GM18858 (cell line): Measurements from ENCODE around the gene KREMEN2.

Experiments used
- ATAC-seq: cut with Tn5 transposase; IDR thresholded peaks from one replicate; pipeline ENCODE4 v1.9.1; 2021; ENCODE audit not compliant: unreplicated experiment

The KREMEN2 gene

DNA sequence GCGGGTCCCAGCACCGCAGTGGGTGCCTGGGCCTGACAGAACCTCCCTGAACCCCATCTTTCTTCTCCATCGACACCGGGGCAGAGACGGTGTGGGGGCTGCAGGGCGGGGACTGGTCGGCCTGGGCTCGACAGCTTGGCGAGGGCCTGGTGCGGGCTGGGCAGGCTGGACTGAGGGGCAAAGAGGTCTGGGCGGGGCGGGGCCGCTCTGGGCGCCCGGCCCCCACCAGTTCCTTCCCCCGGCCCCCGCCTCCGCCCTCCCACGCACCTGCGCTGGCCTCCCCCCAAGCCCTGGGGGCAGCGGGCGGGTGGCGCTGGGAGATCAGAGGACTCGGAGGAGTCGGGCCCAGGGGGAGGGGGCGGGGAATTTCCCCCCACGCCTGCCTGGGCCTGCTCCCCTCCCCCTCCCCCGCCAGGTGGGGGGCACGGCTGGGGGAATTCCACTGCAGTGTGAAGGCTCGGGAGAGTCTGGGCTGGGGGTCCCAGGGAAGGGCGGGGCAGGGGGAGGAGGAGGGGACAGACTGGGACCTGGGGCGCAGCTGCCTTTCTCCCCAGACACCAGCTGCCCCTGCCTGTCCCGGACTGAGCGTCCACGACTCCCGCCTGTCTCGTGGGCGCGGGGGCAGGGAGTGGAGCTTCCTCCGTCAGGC is 877 bp upstream of the KREMEN2 start:
- ATAC-seq: no peak

DNA sequence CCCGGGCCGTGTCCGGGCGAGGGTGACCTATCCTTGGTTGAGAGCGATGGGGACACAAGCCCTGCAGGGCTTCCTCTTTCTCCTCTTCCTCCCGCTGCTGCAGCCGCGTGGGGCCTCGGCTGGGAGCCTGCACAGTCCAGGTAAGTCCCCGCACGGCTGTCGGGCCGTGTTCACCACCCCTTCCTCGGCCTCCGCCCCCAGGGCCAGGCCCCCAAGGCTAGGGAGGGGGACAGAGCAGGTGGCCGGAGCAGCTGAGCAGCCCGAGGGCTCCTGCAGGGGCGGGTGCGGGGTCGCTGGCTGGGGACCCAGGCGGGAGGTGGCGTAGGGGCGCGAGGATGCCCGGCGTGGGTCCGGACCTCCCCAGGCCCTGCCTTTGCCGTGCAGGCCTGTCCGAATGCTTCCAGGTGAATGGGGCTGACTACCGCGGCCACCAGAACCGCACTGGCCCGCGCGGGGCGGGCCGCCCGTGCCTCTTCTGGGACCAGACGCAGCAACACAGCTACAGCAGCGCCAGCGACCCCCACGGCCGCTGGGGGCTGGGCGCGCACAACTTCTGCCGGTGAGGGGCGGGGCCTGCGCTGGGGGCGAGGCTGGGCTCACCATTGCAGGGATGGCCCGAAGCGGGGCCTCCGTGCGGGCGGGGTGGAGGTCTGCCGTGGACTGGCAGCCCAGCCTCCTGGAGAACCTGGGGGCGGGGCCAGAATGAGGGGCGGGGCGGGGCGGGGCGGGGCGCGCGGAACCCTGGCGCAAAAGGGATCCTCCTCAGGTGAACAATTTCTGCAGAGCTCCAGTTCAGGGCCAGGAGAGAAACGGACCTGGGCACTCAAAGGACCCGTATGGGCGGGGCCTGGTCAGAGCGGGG is 631 bp downstream of the KREMEN2 start:
- ATAC-seq: no peak

DNA sequence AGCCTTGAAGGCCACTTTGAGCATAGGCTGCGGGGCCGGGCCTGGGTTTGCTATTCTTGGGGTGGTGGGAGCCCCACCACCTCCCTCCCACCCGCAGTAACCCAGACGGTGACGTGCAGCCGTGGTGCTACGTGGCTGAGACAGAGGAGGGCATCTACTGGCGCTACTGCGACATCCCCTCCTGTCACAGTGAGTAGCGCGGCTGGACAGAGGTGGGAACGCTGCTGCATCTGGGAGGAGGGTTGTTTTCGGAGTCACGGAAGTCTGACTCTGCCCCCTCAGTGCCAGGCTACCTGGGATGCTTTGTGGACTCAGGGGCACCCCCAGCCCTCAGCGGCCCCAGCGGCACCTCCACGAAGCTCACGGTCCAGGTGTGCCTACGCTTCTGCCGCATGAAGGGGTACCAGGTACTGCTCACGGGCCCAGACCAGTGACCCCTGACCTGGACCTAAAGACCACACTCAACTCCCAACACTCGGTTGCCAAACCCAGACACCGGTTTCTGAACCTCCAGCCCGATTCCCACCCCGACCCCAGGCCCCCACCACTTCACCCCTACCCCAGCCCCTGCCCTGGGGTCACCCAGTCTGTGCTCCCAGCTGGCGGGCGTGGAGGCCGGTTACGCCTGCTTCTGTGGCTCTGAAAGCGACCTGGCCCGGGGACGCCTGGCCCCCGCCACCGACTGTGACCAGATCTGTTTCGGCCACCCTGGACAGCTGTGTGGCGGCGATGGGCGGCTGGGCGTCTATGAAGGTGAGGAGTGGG is 2.1 kb downstream of the KREMEN2 start:
- no peak for ATAC-seq

DNA sequence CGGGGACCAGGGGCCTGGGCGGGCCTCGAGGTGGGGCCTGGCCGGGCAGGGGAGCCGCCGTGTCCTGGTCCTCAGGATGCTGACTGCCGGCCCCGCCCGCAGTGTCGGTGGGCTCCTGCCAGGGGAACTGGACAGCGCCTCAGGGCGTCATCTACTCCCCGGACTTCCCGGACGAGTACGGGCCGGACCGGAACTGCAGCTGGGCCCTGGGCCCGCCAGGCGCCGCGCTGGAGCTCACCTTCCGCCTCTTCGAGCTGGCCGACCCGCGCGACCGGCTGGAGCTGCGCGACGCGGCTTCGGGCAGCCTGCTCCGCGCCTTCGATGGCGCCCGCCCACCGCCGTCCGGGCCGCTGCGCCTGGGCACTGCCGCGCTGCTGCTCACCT is 2.7 kb downstream of the KREMEN2 start:
- ATAC-seq: no peak

DNA sequence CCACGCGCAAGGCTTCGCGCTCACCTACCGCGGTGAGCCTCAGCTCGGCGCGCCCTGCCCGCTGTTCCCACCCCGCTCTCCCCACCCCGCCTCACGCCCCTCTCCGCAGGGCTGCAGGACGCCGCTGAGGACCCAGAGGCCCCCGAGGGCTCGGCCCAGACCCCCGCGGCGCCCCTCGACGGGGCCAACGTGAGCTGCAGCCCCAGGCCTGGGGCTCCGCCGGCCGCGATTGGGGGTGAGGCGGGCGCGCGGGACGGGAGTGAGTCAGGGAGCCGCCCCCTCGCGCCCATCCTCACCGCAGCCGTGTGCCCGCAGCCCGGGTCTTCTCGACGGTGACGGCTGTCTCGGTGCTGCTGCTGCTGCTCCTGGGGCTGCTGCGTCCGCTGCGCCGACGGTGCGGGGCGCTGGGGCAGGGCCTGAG is 3.1 kb downstream of the KREMEN2 start:
- no peak for ATAC-seq

DNA sequence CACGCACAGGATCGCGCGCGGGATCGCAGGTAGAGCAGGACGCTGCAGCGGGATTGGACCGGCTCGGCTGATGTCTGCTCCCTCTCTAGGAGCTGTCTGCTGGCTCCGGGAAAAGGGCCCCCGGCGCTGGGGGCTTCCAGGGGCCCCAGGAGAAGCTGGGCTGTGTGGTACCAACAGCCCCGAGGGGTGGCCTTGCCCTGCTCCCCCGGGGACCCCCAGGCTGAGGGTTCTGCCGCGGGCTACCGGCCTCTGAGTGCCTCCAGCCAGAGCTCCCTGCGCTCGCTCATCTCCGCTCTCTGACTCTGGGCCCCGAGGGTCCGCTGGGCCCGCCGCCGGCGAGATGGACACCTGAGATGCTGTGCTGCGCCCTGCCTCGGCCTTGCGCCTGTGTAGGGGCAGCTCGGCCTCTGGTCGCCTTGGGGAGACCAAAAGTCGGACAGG is 3.7 kb downstream of the KREMEN2 start:
- ATAC-seq: no peak

DNA sequence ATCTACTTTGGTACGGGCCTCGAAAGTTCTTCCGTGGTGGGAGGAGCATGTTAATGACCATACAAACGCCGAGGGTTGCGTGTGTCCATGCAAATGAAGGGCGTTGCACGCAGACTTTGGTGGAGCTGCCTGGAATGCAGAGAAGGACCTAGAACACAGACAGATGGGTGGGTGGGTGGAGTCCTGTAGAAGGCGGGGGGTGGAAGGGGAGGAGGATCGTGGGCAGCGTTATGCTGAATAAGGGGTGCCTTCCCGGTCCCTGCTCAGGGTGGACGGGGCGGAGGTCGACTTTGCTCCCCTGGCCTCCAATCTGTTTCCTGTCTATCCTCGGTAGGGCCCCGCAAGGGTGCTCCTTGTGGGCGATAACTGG is 4.3 kb downstream of the KREMEN2 start:
- no peak for ATAC-seq

DNA sequence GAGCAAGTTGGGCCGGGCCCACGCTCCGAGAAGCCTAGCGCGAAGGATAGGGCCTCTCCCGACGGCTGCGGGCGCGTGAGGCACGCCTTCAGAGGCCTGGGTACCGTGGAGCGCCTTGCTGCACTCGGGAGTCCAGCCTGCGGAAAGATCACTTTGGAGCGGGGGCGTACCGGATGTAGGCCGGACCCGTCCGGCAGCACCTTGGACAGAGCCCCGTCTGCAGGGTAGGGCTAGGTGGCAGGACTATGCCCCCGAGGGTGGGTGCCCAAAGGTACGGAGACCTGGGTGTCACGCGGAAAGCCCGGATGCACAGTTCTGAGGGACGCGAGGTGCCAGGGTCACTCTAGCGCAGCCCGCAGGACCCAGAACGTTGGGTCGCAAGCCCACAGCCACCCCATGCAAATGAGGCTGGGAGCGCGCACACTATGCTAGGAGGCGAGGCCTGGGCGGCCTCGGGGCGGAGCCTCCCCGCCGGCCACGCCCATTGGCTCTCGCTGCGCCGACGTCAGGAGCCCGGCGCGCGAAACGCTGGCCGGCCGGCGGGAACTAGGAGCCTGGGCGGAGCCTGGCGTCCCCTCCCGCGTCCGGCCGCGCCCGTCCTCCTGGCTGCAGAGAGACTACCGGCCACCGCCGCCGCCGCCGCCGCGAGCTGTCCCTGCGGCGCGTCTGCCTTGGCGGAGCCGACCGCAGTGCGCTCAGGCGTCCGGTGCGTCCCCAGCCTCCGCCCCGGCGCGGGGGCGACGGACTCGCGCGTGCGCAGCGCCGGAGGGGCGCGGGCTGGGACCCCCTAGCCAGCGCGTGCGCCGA is 4.9 kb downstream of the KREMEN2 start, which contains the start of gene PAQR4:
Gene PAQR4 (plus strand): TSS at position 611 of the 807 bp plus-strand sequence. CDS start 327 bp downstream, outside the sequence.
- ATAC-seq: peak; percentile 41

DNA sequence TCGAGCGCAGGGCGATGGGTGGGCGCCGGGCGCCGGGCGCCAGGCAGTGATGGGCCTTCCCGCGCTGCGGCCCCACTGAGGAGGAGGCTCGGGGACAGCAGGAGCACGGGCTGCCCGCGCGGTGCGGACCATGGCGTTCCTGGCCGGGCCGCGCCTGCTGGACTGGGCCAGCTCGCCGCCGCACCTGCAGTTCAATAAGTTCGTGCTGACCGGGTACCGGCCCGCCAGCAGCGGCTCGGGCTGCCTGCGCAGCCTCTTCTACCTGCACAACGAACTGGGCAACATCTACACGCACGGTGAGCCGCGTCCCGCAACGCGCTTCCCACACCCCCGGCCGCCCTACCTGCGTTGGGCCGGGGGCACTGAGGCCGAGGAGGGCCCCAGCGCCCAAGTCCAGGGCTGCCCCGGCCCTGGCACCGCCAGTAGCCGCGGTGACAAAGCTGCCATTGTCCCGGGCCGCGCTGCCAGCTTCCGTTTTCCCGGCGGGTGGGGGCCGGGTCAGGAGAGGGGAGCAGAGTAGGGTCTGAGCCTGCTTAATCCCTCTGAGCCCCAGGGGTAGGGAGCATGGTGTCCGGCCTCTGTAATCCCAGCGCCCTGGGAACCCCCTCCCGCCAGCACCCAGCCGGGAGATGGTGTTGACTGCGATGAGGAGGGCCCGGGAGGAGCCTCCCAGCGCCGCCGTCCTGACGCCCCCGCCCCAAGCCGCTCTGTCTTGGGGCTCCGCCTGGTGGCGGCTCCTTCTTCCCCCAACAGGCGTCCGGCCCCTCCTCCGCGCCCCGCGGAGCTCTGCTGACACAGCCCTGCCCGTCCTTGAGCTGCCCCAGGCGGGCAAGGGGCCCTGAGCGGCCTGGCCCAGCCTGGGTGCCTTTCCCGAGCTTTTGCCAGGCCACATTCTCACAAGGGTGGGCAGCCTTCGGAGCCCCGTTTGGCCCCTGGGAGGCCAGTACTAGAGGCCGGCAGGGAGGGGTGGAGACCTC is 5.8 kb downstream of the KREMEN2 start:
- peak; percentile 5 for ATAC-seq

DNA sequence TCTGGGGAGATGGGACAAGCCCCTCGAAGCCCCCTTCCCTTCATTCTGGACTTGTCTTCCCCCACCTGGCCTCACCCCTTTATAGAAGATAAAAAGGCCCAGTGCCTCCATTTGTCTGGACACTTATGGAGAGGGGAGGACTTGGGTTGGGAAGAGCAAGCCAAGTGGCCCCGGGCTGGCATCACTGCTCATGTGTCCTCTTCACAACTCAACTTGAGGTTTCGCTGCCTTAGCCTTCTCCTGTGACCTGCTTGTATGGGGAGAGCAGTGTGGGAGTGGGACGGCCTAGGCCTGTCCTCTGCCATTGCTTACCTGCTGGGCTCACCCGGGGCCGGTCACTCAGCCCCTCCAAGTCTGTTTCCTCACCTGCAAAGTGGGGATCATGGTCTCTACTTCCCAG is 6.5 kb downstream of the KREMEN2 start:
- no peak for ATAC-seq

DNA sequence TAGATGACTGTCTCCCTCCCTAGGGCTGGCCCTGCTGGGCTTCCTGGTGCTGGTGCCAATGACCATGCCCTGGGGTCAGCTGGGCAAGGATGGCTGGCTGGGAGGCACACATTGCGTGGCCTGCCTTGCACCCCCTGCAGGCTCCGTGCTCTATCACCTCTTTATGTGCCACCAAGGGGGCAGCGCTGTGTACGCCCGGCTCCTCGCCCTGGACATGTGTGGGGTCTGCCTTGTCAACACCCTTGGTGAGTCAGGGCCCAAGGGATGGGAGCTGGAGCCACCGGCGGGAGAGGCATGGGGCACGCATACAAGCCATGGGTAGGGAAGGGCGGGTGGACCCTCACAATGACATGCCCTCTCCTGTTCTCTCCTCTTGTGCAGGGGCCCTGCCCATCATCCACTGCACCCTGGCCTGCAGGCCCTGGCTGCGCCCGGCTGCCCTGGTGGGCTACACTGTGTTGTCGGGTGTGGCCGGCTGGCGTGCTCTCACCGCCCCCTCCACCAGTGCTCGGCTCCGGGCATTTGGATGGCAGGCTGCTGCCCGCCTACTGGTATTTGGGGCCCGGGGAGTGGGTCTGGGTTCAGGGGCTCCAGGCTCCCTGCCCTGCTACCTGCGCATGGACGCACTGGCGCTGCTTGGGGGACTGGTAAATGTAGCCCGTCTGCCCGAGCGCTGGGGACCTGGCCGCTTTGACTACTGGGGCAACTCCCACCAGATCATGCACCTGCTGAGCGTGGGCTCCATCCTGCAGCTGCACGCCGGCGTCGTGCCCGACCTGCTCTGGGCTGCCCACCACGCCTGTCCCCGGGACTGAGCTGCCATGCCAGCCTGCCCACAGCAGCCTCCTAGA is 7.3 kb downstream of the KREMEN2 start:
- no peak for ATAC-seq

DNA sequence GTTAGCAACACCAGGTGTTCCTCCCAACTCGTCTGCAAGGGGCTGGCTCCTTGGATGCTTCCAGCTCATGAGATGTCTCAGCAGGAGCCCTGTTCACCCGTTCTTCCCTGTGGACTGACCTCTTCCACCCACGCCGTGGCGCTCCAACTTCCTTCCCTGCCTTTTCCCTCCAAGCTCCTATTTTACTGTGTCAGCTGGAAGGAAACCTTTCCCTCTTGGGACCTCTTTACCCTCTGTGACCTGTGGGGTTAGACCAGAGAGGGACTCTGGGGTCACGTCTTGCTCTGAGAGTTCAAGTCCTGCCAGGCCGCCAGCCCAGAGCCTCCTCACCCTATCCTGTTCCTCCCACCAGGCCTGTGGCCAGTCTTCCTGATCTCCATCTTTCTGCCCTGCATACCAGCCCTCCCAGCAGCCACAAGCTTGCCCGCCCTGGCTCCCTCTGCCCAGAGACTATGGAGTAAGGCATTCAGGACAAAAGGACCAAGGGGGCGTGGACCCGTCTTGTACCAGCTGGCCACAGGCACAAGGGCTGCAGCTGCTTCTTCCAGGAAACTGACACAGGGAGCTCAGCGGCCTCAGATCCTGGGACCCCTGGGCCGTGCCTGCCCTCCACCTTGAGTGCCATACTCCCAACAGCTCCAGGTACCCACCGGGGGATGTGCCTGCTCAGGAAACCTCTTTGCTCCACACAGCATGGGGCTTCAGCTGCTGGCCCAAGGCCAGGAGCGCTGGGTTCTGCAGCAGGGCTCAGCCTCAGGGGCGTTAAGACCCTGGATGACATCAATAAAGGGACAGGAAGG is 8.1 kb downstream of the KREMEN2 start:
- ATAC-seq: no peak

DNA sequence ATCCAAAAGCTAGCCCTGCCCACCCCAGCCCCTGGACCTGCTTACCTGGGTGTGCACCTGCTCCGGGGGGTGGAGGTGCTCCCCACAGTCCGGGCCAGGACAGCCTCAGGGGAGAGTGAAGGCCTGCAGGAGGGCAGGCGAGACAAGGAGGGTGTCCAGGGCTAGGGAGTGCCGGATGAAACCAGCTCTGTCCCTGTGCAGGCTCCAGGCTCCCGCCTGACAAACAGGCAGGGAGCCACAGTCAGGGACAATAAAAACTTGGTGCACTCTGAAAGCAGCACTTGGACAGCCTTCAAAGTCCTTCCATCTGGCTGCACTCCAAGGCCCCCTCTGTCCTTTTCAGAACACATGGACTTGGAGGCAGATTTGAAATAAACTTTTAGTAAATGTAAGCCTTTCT is 9.0 kb downstream of the KREMEN2 start:
- ATAC-seq: no peak

DNA sequence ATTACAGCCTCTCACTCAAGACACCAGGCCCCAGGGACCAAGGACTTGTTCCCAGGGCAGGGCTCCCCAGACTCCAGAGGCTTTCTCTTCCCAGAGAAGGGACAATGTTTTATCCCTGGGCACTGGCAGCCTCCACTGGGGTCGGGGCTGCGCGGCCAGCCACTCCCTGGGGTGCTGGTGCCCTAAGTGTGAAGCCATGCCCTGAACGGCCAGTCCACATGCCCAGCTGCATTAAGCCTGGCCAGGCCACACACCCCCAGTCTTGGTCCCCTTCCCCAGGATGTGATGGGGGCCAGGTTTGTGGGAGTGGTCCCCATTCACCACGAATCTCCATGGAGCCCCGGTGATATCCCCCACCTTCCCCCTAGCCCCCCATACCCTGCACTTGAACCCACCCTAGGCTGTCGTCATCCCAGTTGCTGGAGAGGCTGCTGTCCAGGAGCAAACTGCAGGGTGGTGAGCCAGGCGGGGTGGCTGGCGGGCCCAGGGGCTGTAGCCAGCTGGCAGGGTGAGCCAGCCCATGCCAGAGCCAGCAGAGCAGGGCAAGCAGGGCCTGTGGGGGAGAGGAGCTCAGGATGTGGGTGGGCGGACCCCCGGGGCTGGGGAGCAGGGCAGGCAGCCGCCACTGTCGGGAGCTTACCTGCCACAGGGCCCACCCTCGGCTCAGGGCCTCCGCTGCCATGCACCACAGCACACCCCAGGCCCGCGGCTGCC is 9.7 kb downstream of the KREMEN2 start:
- ATAC-seq: no peak

DNA sequence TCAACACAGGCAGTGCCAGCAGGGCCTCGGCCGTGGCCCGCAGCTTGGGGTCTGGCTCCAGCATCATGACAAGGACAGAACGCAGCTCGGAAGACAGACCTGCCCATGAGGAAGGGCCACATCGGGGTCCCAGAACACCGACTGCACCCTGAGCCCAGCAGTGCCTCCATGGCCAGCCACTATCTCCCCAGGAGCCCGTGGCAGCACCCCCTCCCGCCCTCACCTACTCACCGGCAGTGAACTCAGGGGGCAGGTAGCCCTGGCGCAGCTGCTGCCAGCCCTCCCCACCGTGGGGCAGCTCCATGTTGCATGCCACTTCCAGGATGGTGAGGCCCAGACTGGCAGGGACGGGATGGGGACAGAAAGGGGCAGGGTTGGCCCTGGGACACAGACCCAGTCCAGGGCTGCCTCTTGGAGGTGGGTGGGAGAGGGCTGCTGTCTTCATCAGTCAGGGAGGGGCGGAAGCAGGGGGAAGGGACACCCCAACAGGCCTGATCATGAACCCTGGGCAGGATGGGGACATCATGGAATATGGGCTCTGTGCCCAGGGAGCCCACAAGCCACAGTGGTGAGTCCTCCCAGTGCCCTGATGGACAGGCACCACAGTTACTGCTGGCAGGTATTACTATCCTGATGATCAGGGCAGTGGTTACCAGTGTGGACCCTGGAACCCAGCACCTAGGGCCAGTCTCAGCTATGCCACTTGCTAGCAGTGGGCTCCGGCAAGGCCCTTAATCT is 10.4 kb downstream of the KREMEN2 start:
- ATAC-seq: no peak

DNA sequence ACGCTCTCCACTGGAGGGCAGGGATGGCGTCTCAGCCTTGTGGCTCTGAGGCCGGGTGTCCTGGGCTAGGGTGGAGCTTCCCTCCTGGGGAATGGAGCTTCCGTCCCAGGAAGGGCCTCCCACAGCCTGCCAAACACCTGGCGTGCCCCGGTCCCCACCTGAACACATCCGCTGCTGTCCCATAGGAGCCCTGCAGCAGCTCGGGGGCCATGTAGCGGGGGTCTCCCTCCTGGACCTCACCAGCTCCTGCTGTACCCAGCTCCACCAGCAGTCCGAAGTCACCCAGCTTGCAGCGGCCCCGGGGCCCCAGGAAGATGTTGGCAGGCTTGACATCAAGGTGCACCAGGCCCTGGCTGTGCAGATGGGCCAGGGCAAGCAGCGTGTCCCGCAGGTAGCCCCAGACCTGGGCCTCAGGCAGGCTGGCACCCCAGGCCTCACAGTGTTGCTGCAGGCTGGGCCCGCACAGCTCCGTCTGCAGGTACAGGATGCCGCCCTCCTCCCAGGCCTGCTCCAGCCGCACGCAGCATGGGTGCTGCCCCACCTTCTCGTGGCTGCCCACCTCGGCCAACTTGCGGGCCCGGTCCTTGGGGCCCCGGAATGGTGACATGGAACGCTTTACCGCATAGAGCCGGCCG is 11.2 kb downstream of the KREMEN2 start:
- no peak for ATAC-seq
